H1 (cell line): ENCODE data around the gene TASP1. TPM values are rescaled to one million over a fixed set of nuclear protein-coding genes. Genes with fewer than 3 reads are reported as not detected.

Experiments used
- CTCF ChIA-PET: fragments of 300-600 bp; sonication (Branson Sonifier 250); formaldehyde crosslinking; loops from one replicate; lab custom pipeline; 2021; ENCODE audit not compliant: partially characterized antibody; lab: Charles Lee
- POLR2A ChIA-PET: fragments of 300-600 bp; sonication (Branson Sonifier 250); formaldehyde crosslinking; loops from one replicate; lab custom pipeline; 2021; ENCODE audit warnings: inconsistent platforms; ENCODE audit not compliant: partially characterized antibody; lab: Charles Lee
- DNase-seq, 2 experiments: peaks; one replicate each; pipeline versions ENCODE4 v3.0.0 to v3.0.0-alpha.2; 2010 to 2022; ENCODE audit warnings: low spot score in 2 of 2, low read depth in 1 of 2, mixed read lengths in 1 of 2
- FAIRE-seq: peaks from 2 replicates; lab custom pipeline; 2011; peaks lifted over from hg19 to GRCh38; lab: Jason Lieb, UNC
- H2AFZ ChIP-seq: 2 replicates; pipeline ENCODE4 v1.8.1; 2012; ENCODE audit warnings: low read length, inconsistent platforms
- H2AK5ac ChIP-seq: 2 replicates; pipeline ENCODE4 v1.6.1; 2013; ENCODE audit warnings: low read depth, low read length
- H2BK120ac ChIP-seq: replicated peaks from 2 replicates; pipeline ENCODE3; 2013; ENCODE audit warnings: low read depth, low read length, inconsistent platforms
- H2BK12ac ChIP-seq: 2 replicates; pipeline ENCODE4 v1.6.1; 2013; ENCODE audit warnings: low read depth, low read length
- H2BK15ac ChIP-seq: 2 replicates; pipeline ENCODE4 v1.6.1; 2013; ENCODE audit warnings: low read length
- H2BK20ac ChIP-seq: 2 replicates; pipeline ENCODE4 v1.6.1; 2013; ENCODE audit warnings: low read length
- H2BK5ac ChIP-seq: 2 replicates; pipeline ENCODE4 v1.6.1; 2013; ENCODE audit warnings: low read depth, low read length
- H3K14ac ChIP-seq: 2 replicates; pipeline ENCODE4 v1.6.1; 2013; ENCODE audit warnings: inconsistent platforms; ENCODE audit not compliant: insufficient read length
- H3K18ac ChIP-seq: 2 replicates; pipeline ENCODE4 v1.6.1; 2013; ENCODE audit warnings: low read length; ENCODE audit errors: extremely low read depth
- H3K23ac ChIP-seq: 2 replicates; pipeline ENCODE4 v1.6.1; 2013; ENCODE audit warnings: inconsistent platforms; ENCODE audit not compliant: insufficient read length
- H3K23me2 ChIP-seq: 2 replicates; pipeline ENCODE4 v1.6.1; 2013; ENCODE audit warnings: low read depth, low read length
- H3K27ac ChIP-seq: 2 replicates; pipeline ENCODE4 v1.6.1; 2011; ENCODE audit warnings: low read depth, low read length, inconsistent platforms
- H3K27me3 ChIP-seq, 4 experiments: replicated peaks in 1 of 4; 1 replicate in 1 of 4; 2 replicates in 3 of 4; pipeline versions ENCODE4 v1.6.1 to v1.8.1; 2011 to 2013; ENCODE audit warnings: low read length in 3 of 4, mild to moderate bottlenecking in 3 of 4, inconsistent platforms in 2 of 4, mixed read lengths in 2 of 4, moderate library complexity in 1 of 4; ENCODE audit not compliant: control insufficient read depth in 3 of 4, insufficient read depth in 3 of 4; ENCODE audit errors: extremely low read depth in 1 of 4
- H3K36me3 ChIP-seq, 4 experiments: 2 replicates each; pipeline versions ENCODE4 v1.6.1 to v1.8.1; 2011 to 2013; ENCODE audit warnings: mild to moderate bottlenecking in 4 of 4, low read length in 3 of 4, moderate library complexity in 2 of 4, control low read depth in 1 of 4, inconsistent platforms in 1 of 4; ENCODE audit not compliant: insufficient read depth in 4 of 4, control insufficient read depth in 2 of 4
- H3K4ac ChIP-seq: replicated peaks from 2 replicates; pipeline ENCODE3; 2013; ENCODE audit warnings: low read length, low read depth, mixed read lengths, inconsistent platforms; ENCODE audit not compliant: insufficient read length
- H3K4me1 ChIP-seq, 4 experiments: replicated peaks in 1 of 4; 1 replicate in 1 of 4; 2 replicates in 3 of 4; pipeline versions ENCODE4 v1.6.1 to v1.8.1; 2011 to 2013; ENCODE audit warnings: low read length in 3 of 4, inconsistent platforms in 2 of 4, mixed read lengths in 1 of 4; ENCODE audit not compliant: insufficient read depth in 4 of 4, control insufficient read depth in 3 of 4
- H3K4me2 ChIP-seq, 2 experiments: 2 replicates each; pipeline versions ENCODE4 v1.6.1 to v1.8.1; 2011 to 2013; ENCODE audit warnings: low read depth in 2 of 2, low read length in 2 of 2, control low read depth in 1 of 2, inconsistent platforms in 1 of 2, mild to moderate bottlenecking in 1 of 2; ENCODE audit not compliant: insufficient read depth in 1 of 2
- H3K4me3 ChIP-seq, 4 experiments: fragments of 200-600, 300-600 bp in 1 of 4; sonication (generic), shearing (Covaris generic), sonication (Bioruptor Twin) in 1 of 4; 2 replicates each; pipeline versions ENCODE4 v1.5.1 to v1.8.1; 2011 to 2016; ENCODE audit warnings: low read length in 4 of 4, low read depth in 3 of 4, control low read depth in 2 of 4, inconsistent platforms in 2 of 4, mild to moderate bottlenecking in 2 of 4, mixed read lengths in 1 of 4, moderate library complexity in 1 of 4; ENCODE audit not compliant: insufficient read depth in 2 of 4; ENCODE audit errors: extremely low read depth in 1 of 4
- H3K56ac ChIP-seq: replicated peaks from 2 replicates; pipeline ENCODE3; 2013; ENCODE audit warnings: low read depth, mild to moderate bottlenecking, mixed read lengths, low read length, inconsistent platforms; ENCODE audit not compliant: insufficient read length
- H3K79me1 ChIP-seq: 2 replicates; pipeline ENCODE4 v1.6.1; 2013; ENCODE audit warnings: low read depth, low read length, control low read depth
- H3K79me2 ChIP-seq, 2 experiments: 2 replicates each; pipeline versions ENCODE4 v1.6.1 to v1.8.1; 2012 to 2013; ENCODE audit warnings: low read length in 2 of 2, mild to moderate bottlenecking in 2 of 2, inconsistent platforms in 1 of 2; ENCODE audit not compliant: insufficient read depth in 2 of 2, control insufficient read depth in 1 of 2
- H3K9ac ChIP-seq, 4 experiments: replicated peaks in 1 of 4; 1 replicate in 1 of 4; 2 replicates in 3 of 4; pipeline versions ENCODE4 v1.6.1 to v1.8.1; 2011 to 2013; ENCODE audit warnings: low read depth in 3 of 4, low read length in 3 of 4, control low read depth in 2 of 4, mild to moderate bottlenecking in 2 of 4, moderate library complexity in 2 of 4, inconsistent platforms in 1 of 4; ENCODE audit errors: extremely low read depth in 1 of 4
- H3K9me3 ChIP-seq, 2 experiments: 2 replicates each; pipeline versions ENCODE4 v1.6.1 to v1.8.1; 2012 to 2013; ENCODE audit warnings: mild to moderate bottlenecking in 2 of 2, moderate library complexity in 2 of 2, control low read depth in 1 of 2, inconsistent platforms in 1 of 2, low read depth in 1 of 2, low read length in 1 of 2, mixed read lengths in 1 of 2; ENCODE audit not compliant: insufficient read depth in 2 of 2
- H4K20me1 ChIP-seq, 2 experiments: replicated peaks in 1 of 2; 2 replicates each; pipeline versions ENCODE3 to v1.8.1; 2011 to 2013; ENCODE audit warnings: inconsistent platforms in 2 of 2, low read length in 2 of 2, mild to moderate bottlenecking in 1 of 2; ENCODE audit not compliant: insufficient read depth in 2 of 2, control insufficient read depth in 1 of 2
- H4K5ac ChIP-seq: 2 replicates; pipeline ENCODE4 v1.6.1; 2013; ENCODE audit warnings: low read length, low read depth, mixed read lengths, inconsistent platforms; ENCODE audit not compliant: insufficient read length
- H4K8ac ChIP-seq: 2 replicates; pipeline ENCODE4 v1.8.0; 2013; ENCODE audit warnings: mild to moderate bottlenecking, moderate library complexity, low read length, inconsistent platforms; ENCODE audit not compliant: insufficient read depth; ENCODE audit errors: extremely low read depth
- H4K91ac ChIP-seq: replicated peaks from 2 replicates; pipeline ENCODE3; 2013; ENCODE audit warnings: low read length, mixed read lengths, inconsistent platforms; ENCODE audit not compliant: insufficient read length
- BRCA1 ChIP-seq: IDR thresholded peaks from 2 replicates; pipeline ENCODE4 v1.6.1; 2012; ENCODE audit warnings: low read depth, low read length, improper control_type of control experiment
- CBX8 ChIP-seq: fragments of 300-800, 300-1000 bp; sonication (generic); IDR thresholded peaks from 2 replicates; pipeline ENCODE4 v1.7.1; 2016; ENCODE audit warnings: low read depth, low read length, borderline replicate concordance
- CEBPB ChIP-seq: IDR thresholded peaks from 2 replicates; pipeline ENCODE4 v1.6.1; 2012; ENCODE audit warnings: low read depth, low read length
- CTBP2 ChIP-seq: IDR thresholded peaks from 2 replicates; pipeline ENCODE4 v1.7.0; 2011; ENCODE audit warnings: borderline replicate concordance, mild to moderate bottlenecking, moderate library complexity, mixed read lengths, low read length; ENCODE audit not compliant: insufficient read depth, insufficient read length
- GTF2F1 ChIP-seq: IDR thresholded peaks from 2 replicates; pipeline ENCODE4 v1.6.1; 2012; ENCODE audit warnings: low read depth, low read length, improper control_type of control experiment, borderline replicate concordance
- HDAC6 ChIP-seq: IDR thresholded peaks from one replicate; pipeline ENCODE4 v1.7.1; 2012; ENCODE audit warnings: low read depth, mild to moderate bottlenecking, inconsistent platforms, low read length, moderate library complexity
- JUND ChIP-seq: IDR thresholded peaks from 2 replicates; pipeline ENCODE4 v1.6.1; 2011; ENCODE audit warnings: mild to moderate bottlenecking, improper control_type of control experiment, low read length
- KDM1A ChIP-seq: fragments of 200-600, 300-600 bp; sonication (generic); IDR thresholded peaks from 2 replicates; pipeline ENCODE4 v1.7.1; 2016; ENCODE audit warnings: mild to moderate bottlenecking, low read length, borderline replicate concordance
- KDM5A ChIP-seq: fragments of 200-600 bp; IDR thresholded peaks from 2 replicates; pipeline ENCODE4 v1.7.1; 2012; ENCODE audit warnings: mild to moderate bottlenecking, low read length, inconsistent platforms, mixed read lengths
- MAFK ChIP-seq: IDR thresholded peaks from 2 replicates; pipeline ENCODE4 v1.6.1; 2012; ENCODE audit warnings: low read depth, mild to moderate bottlenecking, improper control_type of control experiment, low read length
- POLR2AphosphoS5 ChIP-seq: IDR thresholded peaks from 2 replicates; pipeline ENCODE4 v1.6.1; 2011; ENCODE audit warnings: low read depth, low read length
- SIX5 ChIP-seq: IDR thresholded peaks from 2 replicates; pipeline ENCODE4 v1.6.1; 2011; ENCODE audit warnings: mild to moderate bottlenecking, low read depth, low read length
- TAF1 ChIP-seq: IDR thresholded peaks from 2 replicates; pipeline ENCODE4 v1.6.1; 2011; ENCODE audit warnings: mild to moderate bottlenecking, low read depth, low read length
- ZNF274 ChIP-seq: IDR thresholded peaks from 2 replicates; pipeline ENCODE4 v1.7.0; 2012; ENCODE audit warnings: low read length, borderline replicate concordance; ENCODE audit errors: extremely low read depth
- WGBS, 2 experiments: shearing (Covaris generic) in 1 of 2; methylation state at CpG; one replicate each; pipeline versions ENCODE4 v1.1.6 to v1.1.7; 2013 to 2015; ENCODE audit warnings: low lambda C conversion rate in 2 of 2, mixed read lengths in 2 of 2, inconsistent platforms in 1 of 2, low coverage in 1 of 2, missing lambda C conversion rate in 1 of 2; ENCODE audit not compliant: insufficient replicate concordance in 2 of 2, insufficient coverage in 1 of 2, insufficient read length in 1 of 2; ENCODE audit errors: extremely low coverage in 1 of 2, missing lambda C conversion rate in 1 of 2; 5-methylcytosine and 5-hydroxymethylcytosine counted together
- polyA plus RNA-seq, 7 experiments: library from polyadenylated mRNA; depleted of rRNA in 3 of 7; stranded (reverse) in 5 of 7; unstranded in 2 of 7; fragments of >200 nt in 5 of 7; fragments of 200-250 nt in 2 of 7; gene quantifications; 1 replicate in 5 of 7; 2 replicates in 1 of 7; 4 replicates in 1 of 7; pipeline versions ENCODE4 v1.2.1 to v1.2.3, GENCODE V29; 2011 to 2013; ENCODE audit warnings: missing spikeins in 2 of 7, mixed read lengths in 2 of 7
- total RNA-seq: library from RNA; stranded (reverse); fragmentation: NEBNext Ultra II Directional; extraction: Animal tissue kit (Norgen Biotek cat#: 25700); gene quantifications from 2 replicates; pipeline ENCODE4 v1.2.1, GENCODE V29; 2021
- TF ChIP-seq, protein P1 (sequence below): IDR thresholded peaks from 2 replicates; pipeline ENCODE4 v1.6.1; 2012; ENCODE audit warnings: inconsistent platforms

The TASP1 gene
- total and polyA plus RNA-seq, 2 of the 8 experiments (the other 6 are each of a cell fraction or from before 2014, with no cell fraction given) = 4.5 to 10.9 TPM

DNA sequence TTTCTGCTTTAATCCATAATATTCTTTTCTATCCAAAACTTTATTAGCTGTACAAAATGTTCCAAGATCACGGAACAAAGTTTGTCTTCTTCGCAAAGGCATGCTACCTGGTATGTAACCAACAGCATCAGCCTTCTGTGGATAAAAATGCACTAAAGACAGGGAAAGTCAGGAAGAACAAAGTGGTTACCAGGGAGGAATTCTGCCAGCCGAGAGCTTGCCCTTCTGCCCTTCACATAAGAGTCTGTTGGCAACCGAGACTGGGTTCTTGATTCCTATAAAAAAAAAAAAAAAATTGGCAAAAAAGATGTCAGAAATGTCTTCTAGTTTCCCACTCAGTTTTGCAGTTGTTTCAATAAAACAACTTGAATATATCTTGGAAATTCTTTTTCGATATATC lies 58.0 kb downstream of the TASP1 start:
- no peaks in the 10 kb centered on the region for H4K20me1 ChIP-seq

More for the DNA sequence above, 58.0 kb downstream of the TASP1 start:
- no peak overlapping the region for H3K56ac ChIP-seq
- no peak overlapping the region for H3K23ac ChIP-seq
- no peak for FAIRE-seq
- no peak overlapping the region for H3K27ac ChIP-seq
- no peak overlapping the region for H3K4ac ChIP-seq
- H3K27me3 ChIP-seq = no peaks in the 10 kb centered on the region
- no peak overlapping the region for H2AK5ac ChIP-seq
- DNase-seq = no peak
- H3K23me2 ChIP-seq = no peaks in the 10 kb centered on the region
- H3K9ac ChIP-seq = no peak overlapping the region
- no peak overlapping the region for H3K18ac ChIP-seq
- no peak overlapping the region for H4K5ac ChIP-seq
- H2BK120ac ChIP-seq = no peak overlapping the region
- CTCF ChIA-PET = no interaction called here
- H3K79me2 ChIP-seq = no peaks in the 10 kb centered on the region
- no peak overlapping the region for H2BK12ac ChIP-seq
- no peak overlapping the region for H3K4me2 ChIP-seq
- H3K4me3 ChIP-seq = no peak overlapping the region
- H4K8ac ChIP-seq = no peak overlapping the region
- H2AFZ ChIP-seq = no peak overlapping the region
- peaks cover 0 to 3% of the 10 kb centered on the region in 2 experiments; a peak in 1 of 4 replicates for H3K9me3 ChIP-seq
- no peak overlapping the region for H2BK5ac ChIP-seq
- WGBS, 2 experiments = 89% methylated on average over 5 of the region's 5 CpGs; no CpG with 5 or more reads in 1 of the 2 experiments
- TF ChIP-seq KDM1A (no peak), MAFK (no peak), CBX8 (no peak), CEBPB (no peak), KDM5A (no peak), SIX5 (no peak), GTF2F1 (no peak), ZNF274 (no peak), CTBP2 (no peak), JUND (no peak), POLR2AphosphoS5 (no peak), BRCA1 (no peak), HDAC6 (no peak), TAF1 (no peak)
- TF ChIP-seq, protein P1, sequence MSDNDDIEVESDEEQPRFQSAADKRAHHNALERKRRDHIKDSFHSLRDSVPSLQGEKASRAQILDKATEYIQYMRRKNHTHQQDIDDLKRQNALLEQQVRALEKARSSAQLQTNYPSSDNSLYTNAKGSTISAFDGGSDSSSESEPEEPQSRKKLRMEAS = no peak
- TF ChIP-seq, all 59 proteins: peak for 0
- Histone ChIP-seq H2BK15ac (no peak overlapping the region), H4K91ac (no peak overlapping the region), H2BK20ac (no peak overlapping the region), H3K79me1 (no peaks in the 10 kb centered on the region), H3K14ac (no peak overlapping the region), H3K4me1 (no peaks in the 10 kb centered on the region), H3K36me3 (peaks cover 0 to 4% (median 0%) of the 10 kb centered on the region in 4 experiments; a peak in 1 of 8 replicates)
- POLR2A ChIA-PET = no interaction called here
